A549 (cell line): ENCODE results near the gene ANKRD33B.
"Not testable (repeated sequence)": the region's sequence is repeated elsewhere in the genome, so short reads cannot be mapped to it uniquely, and the experiment has no call there.

Experiments
- CEBPB ChIP-seq, 2 experiments: fragments of >200 bp in 1 of 2; sonication (Bioruptor Twin) in 1 of 2; formaldehyde crosslinking in 1 of 2; IDR thresholded peaks; 2 replicates each; pipeline ENCODE4 v1.6.1; 2012 to 2016
- JUNB ChIP-seq: fragments of >200 bp; sonication (Bioruptor Twin); formaldehyde crosslinking; IDR thresholded peaks from 2 replicates; pipeline ENCODE4 v1.6.1; 2016
- KDM1A ChIP-seq: fragments of 200-600 bp; sonication (generic); IDR thresholded peaks from 2 replicates; pipeline ENCODE4 v1.6.1; 2016; ENCODE audit warnings: low read depth, mild to moderate bottlenecking
- PHF8 ChIP-seq: fragments of 200-600 bp; sonication (generic); IDR thresholded peaks from 2 replicates; pipeline ENCODE4 v1.6.1; 2016; ENCODE audit warnings: low read depth, mild to moderate bottlenecking, antibody characterized with exemption, moderate library complexity, borderline replicate concordance
- POLR2A ChIP-seq: IDR thresholded peaks from 2 replicates; pipeline ENCODE4 v1.6.1; 2012; ENCODE audit warnings: mild to moderate bottlenecking, low read length
- TF ChIP-seq, protein P1 (sequence below): fragments of >200 bp; sonication (Bioruptor Twin); formaldehyde crosslinking; IDR thresholded peaks from 3 replicates; pipeline ENCODE4 v1.5.1; 2016

DNA sequence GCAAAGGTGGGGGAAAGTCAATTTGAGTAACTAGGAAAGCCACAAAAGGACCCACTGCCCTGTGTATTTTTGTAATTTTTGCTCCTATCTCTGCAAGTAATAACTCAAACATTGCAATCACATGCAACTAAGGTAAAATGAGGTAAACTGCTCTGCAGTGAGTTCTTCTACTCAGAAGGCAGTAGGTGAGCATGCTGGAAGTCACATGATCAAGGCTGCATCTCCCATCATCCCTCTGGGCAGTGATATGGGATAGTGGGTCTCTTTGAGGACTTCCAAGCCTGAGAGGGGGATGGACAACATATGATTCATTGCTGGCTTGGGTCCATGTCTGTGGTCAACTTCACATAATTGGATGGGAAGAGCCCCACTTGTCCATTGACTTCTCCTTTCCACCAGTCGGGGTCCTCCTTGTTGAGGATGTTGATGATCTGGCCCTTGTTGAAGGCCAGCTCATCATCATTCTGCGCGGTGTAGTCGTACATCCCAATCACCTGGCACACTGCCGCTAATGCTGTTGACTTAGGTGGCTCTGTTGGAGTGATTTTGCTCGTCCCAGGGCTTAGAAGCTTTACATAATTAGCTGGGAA, 100.4 kb downstream of the ANKRD33B start:
- not testable (repeated sequence) for TF ChIP-seq CEBPB (IDR thresholded peaks at IDR 0.05); JUNB; POLR2A; KDM1A; PHF8
- TF ChIP-seq, protein P1, sequence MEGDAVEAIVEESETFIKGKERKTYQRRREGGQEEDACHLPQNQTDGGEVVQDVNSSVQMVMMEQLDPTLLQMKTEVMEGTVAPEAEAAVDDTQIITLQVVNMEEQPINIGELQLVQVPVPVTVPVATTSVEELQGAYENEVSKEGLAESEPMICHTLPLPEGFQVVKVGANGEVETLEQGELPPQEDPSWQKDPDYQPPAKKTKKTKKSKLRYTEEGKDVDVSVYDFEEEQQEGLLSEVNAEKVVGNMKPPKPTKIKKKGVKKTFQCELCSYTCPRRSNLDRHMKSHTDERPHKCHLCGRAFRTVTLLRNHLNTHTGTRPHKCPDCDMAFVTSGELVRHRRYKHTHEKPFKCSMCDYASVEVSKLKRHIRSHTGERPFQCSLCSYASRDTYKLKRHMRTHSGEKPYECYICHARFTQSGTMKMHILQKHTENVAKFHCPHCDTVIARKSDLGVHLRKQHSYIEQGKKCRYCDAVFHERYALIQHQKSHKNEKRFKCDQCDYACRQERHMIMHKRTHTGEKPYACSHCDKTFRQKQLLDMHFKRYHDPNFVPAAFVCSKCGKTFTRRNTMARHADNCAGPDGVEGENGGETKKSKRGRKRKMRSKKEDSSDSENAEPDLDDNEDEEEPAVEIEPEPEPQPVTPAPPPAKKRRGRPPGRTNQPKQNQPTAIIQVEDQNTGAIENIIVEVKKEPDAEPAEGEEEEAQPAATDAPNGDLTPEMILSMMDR = not testable (repeated sequence)
